GM18951 (cell line): Measurements from ENCODE around the gene ATP5F1D.

Experiments
- POLR2A ChIP-seq: IDR thresholded peaks from 4 replicates; pipeline ENCODE4 v1.6.1; 2011; ENCODE audit warnings: mild to moderate bottlenecking; ENCODE audit not compliant: insufficient read length, insufficient read depth; ENCODE audit errors: extremely low read depth
- in situ Hi-C: fragments of 300-500 bp; cut with MboI; formaldehyde crosslinking; loops from one replicate; pipeline ENCODE4 v1.12.0; 2022; ENCODE audit warnings: low sequenced_read_pairs, mixed read lengths, inconsistent platforms; ENCODE audit not compliant: unreplicated experiment

The ATP5F1D gene

DNA sequence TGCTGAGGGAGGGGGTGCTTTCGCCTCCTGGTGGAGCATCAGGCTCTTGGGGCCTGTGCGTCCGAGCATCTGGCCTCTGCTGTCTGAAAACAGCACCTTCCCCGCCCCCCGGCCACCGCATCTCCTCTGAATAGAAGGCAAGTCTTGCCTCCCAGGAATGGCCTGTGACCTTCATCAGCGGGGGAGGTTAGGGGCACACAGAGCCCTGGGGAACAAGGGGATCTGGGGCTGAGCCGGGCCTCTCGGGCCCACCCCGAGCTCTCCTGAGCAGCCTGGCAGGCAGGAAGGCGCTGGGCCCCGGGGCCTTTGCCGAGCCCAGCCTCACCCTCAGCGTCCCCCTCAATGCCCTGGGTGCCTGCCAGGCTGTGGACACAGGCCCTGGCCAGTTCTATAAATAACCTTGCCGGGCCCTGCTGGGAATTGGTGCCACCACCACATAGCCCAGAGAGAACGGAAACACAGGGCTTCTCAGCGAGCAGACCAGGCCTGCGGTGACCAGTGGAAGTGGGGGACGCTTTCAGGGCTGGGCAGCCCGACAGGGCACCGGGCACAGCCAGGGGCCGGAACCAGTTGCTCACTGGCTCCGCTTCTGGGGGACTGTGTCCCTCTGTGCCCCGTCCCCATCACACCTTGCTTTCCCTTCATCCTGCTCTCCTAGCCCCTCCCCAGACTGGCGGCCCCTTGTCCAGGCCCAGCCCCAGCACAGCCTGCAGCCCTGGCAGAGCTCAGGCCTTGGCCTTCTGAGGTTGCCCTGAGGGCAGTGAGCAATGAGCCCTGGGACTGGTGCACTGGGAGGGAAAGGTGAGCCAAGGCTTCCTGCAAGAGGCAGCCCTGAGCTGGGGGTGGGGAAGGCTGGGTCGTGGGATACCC, 26.5 kb upstream of the ATP5F1D start:
- no peak for TF ChIP-seq POLR2A
- in situ Hi-C loops, result no loop called here

DNA sequence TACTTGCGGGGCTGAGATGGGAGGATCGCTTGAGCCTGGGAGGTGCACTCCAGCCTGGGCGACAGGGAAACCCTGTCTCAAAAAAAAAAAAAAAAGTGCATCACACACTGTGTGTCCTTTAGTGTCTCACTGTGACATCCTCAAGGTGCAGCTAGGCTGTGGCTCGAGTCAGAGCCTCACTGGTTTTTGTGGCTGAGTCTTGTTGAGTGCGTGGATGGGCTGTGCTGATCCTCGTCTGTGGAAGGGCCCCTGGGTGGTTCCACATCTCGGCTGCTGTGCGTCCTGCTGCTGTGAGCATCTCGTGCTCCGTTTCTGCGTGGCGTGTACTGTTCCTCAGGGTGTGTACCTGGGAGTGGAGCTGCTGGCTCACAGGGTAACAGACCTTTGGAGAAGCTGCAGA, 24.8 kb upstream of the ATP5F1D start:
- in situ Hi-C loops, result no loop called here
- no peak for TF ChIP-seq POLR2A

DNA sequence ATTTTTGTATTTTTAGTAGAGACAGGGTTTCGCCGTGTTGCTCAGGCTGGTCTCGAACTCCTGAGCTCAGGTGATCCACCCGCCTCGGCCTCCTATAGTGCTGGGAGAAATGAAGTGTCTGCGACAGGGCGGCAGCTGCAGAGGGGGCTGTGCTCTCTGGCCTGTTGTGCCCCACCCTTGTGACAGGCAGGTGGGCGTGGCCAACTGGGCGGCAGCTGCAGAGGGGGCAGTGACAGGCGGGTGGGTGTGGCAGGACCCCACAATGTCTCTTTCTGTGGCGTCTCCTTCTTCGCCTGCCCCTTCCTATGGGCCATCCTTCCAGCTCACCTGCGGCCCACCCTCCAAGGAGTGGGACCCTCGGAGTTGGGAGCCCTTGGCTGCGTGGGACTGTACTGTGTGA, 24.2 kb upstream of the ATP5F1D start:
- in situ Hi-C loops, result no loop called here
- no peak for TF ChIP-seq POLR2A

DNA sequence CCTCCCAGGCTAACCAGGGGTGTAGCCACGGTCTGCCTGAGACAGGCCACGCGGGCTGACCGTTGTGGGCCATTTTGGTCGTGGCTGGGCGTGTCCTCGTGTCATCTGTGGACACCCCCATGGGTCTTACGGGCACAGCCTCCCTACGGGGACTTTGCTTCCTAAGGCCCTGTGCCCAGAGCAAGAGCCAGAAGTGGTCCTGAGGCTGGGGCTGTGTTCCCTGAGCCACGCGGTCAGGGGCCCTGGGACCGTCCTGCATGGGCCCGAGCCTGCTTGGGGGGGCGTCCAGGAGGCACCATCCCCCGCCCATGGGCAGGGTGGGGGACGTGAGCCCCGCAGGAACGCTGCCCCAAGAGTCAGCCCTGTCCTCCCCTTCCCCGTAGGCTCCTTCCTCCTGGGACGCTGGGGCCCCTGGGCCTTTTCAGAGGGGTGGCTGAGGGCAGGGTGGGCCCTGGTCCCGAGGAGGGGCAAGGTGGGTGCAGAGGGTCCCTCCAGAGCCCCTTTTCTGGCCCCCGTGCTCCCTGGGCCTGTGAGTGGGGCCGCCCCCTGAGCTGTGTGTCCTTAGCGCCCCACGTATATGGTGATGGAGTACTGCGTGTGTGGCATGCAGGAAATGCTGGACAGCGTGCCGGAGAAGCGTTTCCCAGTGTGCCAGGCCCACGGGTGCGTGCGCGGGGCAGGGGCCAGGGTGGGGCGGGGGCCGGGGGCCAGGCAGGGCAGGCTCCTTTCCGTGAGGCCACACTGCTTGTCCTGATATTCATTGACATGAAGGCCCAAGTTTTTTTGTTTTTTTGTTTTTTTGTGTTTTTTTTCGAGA, 22.6 kb upstream of the ATP5F1D start:
- TF ChIP-seq POLR2A, result no peak
- in situ Hi-C loops, result no loop called here

DNA sequence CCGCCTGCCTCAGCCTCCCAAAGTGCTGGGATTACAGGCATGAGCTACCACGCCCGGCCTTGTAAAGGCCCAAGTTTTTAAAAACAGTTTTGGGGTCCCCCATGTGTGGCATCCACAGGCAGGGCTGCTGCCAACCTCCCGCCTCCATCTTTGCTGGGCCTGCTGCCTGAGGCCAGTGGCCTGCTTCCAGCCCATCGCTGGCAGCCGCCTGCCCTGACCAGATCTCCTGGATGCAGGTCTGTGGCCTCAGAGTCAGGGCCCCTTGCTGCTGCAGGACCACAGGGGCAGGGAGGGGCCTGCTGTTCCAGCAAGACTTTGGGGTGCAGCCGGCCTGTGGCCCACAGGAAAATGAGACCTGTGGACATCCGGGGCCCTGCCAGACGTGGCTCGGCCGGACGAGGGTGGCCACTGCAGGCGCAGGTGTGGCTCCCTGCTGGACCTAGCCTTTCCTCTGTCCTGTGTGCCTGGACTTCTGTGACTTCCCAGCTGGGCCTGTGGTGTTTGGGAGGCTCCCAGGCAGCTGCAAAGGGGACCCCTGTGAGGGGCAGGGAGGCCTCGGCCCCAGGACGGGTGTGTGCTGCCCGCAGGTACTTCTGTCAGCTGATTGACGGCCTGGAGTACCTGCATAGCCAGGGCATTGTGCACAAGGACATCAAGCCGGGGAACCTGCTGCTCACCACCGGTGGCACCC, 21.6 kb upstream of the ATP5F1D start:
- in situ Hi-C loops, result no loop called here
- no peak for TF ChIP-seq POLR2A

DNA sequence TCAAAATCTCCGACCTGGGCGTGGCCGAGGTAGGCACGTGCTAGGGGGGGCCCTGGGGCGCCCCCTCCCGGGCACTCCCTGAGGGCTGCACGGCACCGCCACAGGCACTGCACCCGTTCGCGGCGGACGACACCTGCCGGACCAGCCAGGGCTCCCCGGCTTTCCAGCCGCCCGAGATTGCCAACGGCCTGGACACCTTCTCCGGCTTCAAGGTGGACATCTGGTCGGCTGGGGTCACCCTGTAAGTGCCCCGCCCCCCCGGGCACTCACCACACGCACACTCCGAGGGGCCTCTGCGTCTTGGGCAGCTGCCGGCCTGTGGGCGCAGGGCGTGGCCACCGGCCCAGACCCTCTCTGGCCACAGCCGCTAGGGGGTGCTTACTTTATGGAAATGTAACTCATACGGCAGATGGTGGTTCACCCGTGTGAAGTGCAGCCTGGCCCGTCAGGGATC, 21.0 kb upstream of the ATP5F1D start:
- no peak for TF ChIP-seq POLR2A
- in situ Hi-C loops, result no loop called here

DNA sequence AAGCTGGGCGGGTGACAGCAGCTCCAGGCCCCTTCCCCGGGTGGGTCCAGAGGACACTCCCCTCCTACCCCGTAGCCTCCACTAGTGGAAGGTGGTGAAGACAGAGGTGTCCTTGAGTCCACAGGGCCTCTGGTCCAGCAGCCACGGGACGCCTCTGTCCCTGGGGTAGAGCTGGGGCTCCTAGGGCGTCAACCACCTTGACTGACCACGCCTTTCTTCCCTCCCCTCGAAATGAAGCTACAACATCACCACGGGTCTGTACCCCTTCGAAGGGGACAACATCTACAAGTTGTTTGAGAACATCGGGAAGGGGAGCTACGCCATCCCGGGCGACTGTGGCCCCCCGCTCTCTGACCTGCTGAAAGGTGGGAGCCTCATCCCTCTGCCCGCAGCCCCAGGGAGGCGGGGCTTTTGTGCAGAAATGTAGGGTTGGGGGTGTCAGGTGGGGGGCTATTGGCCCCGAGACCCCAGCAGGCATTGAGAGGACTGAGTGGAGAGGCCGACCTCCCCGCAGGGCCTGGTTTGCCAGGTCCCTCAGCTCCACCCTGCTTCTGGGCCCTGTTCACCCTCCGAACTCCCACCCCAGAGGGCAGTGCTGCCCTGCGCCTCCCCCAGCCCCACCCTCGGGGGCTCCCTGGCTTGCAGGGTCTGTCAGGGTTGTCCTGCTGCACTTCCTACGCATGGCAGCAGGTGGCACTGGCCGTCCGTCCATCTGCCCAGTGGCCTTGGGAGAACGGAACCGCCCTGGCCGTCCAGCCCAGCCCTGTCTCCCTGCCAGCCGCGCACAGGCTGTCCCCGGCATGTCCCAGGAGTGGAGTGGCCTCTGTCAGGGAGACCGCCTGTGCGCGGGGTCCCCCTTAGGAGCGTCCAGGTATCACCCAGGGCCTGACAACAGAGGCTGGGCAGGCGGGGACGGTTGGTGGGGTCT, 20.3 kb upstream of the ATP5F1D start:
- no peak for TF ChIP-seq POLR2A
- in situ Hi-C loops, result no loop called here

DNA sequence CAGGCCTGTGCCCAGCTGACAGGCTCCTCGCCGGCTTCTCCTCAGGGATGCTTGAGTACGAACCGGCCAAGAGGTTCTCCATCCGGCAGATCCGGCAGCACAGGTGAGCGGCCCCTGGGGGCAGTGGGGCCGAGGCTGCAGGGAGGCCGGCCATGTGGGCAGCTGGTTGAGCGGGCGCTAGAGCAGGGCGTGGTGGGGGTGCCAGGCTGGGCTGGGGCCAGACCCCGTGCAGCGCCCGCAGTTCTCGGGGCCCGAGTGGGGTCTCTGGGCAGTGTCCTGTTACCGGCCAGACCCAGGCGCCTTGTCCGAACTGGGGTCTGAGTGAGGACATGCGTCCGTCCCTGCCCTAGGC, 19.7 kb upstream of the ATP5F1D start:
- in situ Hi-C loops, result no loop called here
- no peak for TF ChIP-seq POLR2A

DNA sequence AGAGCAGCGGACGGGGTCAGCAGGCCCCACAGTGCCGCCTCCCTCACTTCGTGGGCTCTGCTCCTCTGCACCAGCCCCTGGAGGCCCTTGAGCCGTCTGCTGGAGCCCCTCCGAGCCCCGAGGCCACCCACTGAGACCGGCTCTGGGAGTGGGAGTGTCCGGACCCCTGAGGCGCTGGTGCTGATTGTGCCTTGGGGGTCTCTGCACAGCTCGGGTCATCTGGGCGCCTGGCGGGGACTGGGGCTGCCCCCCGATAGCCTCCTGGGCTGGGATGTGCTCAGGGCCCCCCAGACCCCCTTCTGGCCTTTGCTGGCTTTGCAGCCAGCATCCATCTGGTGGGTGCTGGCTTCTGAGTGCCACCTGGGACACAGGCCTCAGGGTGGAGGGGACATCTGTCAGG, 19.2 kb upstream of the ATP5F1D start:
- TF ChIP-seq POLR2A, result no peak
- in situ Hi-C loops, result no loop called here

DNA sequence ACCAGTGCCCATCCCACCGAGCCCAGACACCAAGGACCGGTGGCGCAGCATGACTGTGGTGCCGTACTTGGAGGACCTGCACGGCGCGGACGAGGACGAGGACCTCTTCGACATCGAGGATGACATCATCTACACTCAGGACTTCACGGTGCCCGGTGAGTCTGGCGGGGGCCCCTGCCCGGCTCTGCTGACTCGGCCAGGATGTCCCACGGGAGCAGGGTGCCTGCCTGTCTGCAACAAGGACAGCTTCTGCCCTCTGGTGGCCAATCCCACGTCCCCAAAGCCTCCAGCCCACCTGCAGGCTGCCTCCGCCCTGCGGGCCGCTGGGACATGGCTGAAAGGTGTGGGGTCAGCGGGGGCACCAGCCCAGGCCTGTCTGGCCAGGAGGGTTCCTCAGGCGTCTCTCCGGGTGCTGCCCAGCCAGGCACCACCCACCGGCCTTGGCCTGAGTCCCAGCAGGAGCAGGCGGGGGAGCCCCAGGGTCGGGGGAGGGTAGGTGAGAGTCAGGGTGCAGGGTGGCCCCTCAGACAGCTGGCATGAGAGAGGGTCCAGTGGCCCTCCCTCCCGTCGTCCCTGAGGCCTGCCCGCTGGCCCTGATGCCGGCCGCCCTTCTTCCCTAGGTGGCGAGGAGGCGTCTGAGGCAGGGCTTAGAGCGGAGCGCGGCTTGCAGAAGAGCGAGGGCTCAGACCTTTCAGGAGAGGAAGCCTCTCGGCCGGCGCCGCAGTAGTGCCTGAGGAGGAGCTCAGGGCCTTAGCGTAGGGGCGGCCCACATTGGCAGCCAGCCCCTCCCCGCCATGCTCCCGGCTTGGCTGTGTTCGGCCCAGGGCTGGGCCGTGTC, 18.3 kb upstream of the ATP5F1D start:
- in situ Hi-C loops, result no loop called here
- TF ChIP-seq POLR2A, result no peak

DNA sequence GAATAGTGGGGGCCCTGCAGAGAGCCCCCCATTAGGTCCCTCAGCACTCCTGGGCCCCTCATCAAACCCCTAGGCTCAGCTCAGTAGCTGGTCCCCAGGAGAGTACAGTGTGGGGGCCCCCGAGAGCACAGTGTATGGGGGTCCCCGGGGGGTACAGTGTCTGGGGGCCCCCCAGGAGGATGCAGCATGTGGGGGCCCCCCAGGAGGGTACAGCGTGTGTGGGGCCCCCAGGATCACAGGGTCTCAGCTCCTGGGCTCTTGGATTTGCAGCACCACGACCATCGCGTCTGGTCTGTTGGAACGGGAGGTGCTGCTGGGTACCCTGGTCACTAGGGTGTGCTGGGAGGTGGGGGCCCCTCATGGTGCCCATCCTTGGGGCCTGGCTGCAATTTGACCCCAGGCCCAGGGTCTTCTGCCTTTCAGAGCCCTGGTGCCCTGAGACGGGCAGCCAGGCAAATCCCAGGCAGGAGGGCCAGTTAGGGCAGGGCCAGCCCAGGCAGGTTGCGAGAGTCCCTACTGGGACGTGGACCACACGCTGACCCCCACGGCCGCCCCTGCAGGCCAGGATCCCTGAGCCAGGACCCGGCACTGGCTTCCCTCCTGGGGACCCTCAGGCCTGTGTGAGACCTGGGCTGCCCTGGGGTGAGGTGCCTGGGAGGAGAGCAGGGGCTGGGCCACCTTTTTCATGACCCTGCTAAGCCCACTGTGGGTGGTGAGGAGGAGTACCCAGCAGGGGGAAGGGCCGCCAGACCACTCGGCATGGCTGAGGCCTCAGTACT, 17.3 kb upstream of the ATP5F1D start:
- no peak for TF ChIP-seq POLR2A

More for the DNA sequence above, 17.3 kb upstream of the ATP5F1D start:
- in situ Hi-C loops, result no loop called here
